Adipose tissue (tissue), 3 donors: ENCODE data around the gene TTPAL. TPM values are rescaled to one million over a fixed set of nuclear protein-coding genes. Genes with fewer than 3 reads are reported as not detected.

Experiments
- H3K27ac ChIP-seq: one replicate; pipeline ENCODE4 v1.5.1; 2013; ENCODE audit warnings: low read depth, low read length
- WGBS, 3 donors: extraction: QIAGEN DNeasy Blood & Tissue Kit; methylation state at CpG; one replicate each; pipeline ENCODE4 v1.1.7; 2013; 5-methylcytosine and 5-hydroxymethylcytosine counted together
- polyA plus RNA-seq, 3 donors: library from polyadenylated mRNA; stranded (reverse); fragments of 200-250 nt; gene quantifications; one replicate each; pipeline ENCODE4 v1.2.3, GENCODE V29; 2013
- donor health status: healthy with polysubstance abuse.
- donor health status: Bipolar disorder and iron deficiency.
- donor health status: healthy.

TTPAL gene
- polyA plus RNA-seq, 3 donors = 2.9 to 12.6 (median 8.2) TPM

- WGBS, 3 donors = 95 to 99% (median 95%) methylated on average over 5 of the region's 5 CpGs
- no peak overlapping the region for H3K27ac ChIP-seq
Measured at GRCh38 chr20:44437497-44437896, 38.2 kb upstream of the TTPAL start.

- no peak overlapping the region for H3K27ac ChIP-seq
- 45 to 90% (median 87%) methylated on average over 4 of the region's 4 CpGs for WGBS, 3 donors
Measured at GRCh38 chr20:44438782-44439181, 36.9 kb upstream of the TTPAL start.

GRCh38 chr20:44439318-44439717 lies 36.4 kb upstream of the TTPAL start:
- WGBS, 3 donors = 60 to 69% (median 64%) methylated on average over 2 of the region's 2 CpGs
- H3K27ac ChIP-seq = no peak overlapping the region

GRCh38 chr20:44442298-44443070 lies 33.2 kb upstream of the TTPAL start:
- 32 to 39% (median 37%) methylated on average over 12 of the region's 12 CpGs for WGBS, 3 donors
- no peak overlapping the region for H3K27ac ChIP-seq

GRCh38 chr20:44445742-44446710 lies 29.6 kb upstream of the TTPAL start:
- 75 to 78% (median 77%) methylated on average over 6 of the region's 6 CpGs for WGBS, 3 donors

GRCh38 chr20:44447827-44448419 lies 27.8 kb upstream of the TTPAL start:
- H3K27ac ChIP-seq = no peak overlapping the region
- 78 to 88% (median 87%) methylated on average over 3 of the region's 3 CpGs for WGBS, 3 donors

More at GRCh38 chr20:44445742-44446710, 29.6 kb upstream of the TTPAL start:
- H3K27ac ChIP-seq = no peak overlapping the region

- H3K27ac ChIP-seq = no peak overlapping the region
- 65 to 71% (median 65%) methylated on average over 9 of the region's 9 CpGs for WGBS, 3 donors
Measured at GRCh38 chr20:44448753-44449546, 26.7 kb upstream of the TTPAL start.

GRCh38 chr20:44449864-44450263 lies 25.8 kb upstream of the TTPAL start:
- H3K27ac ChIP-seq = no peak overlapping the region
- 77 to 87% (median 82%) methylated on average over 7 of the region's 7 CpGs for WGBS, 3 donors

GRCh38 chr20:44450281-44450889 lies 25.3 kb upstream of the TTPAL start:
- H3K27ac ChIP-seq = no peak overlapping the region
- 40 to 59% (median 54%) methylated on average over 3 of the region's 3 CpGs for WGBS, 3 donors

GRCh38 chr20:44450903-44451450 lies 24.7 kb upstream of the TTPAL start:
- WGBS, 3 donors = 72 to 81% (median 78%) methylated on average over 7 of the region's 7 CpGs
- H3K27ac ChIP-seq = no peak overlapping the region

GRCh38 chr20:44454306-44454963 lies 21.2 kb upstream of the TTPAL start:
- no peak overlapping the region for H3K27ac ChIP-seq
- 81 to 89% (median 85%) methylated on average over 7 of the region's 7 CpGs for WGBS, 3 donors

- 40 to 82% (median 52%) methylated on average over 3 of the region's 3 CpGs for WGBS, 3 donors
Measured at GRCh38 chr20:44455126-44455525, 20.5 kb upstream of the TTPAL start.

GRCh38 chr20:44456611-44457010 lies 19.1 kb upstream of the TTPAL start:
- 88 to 92% (median 88%) methylated on average over 8 of the region's 8 CpGs for WGBS, 3 donors
- no peak overlapping the region for H3K27ac ChIP-seq

More at GRCh38 chr20:44455126-44455525, 20.5 kb upstream of the TTPAL start:
- H3K27ac ChIP-seq = no peak overlapping the region

GRCh38 chr20:44457016-44457415 lies 18.7 kb upstream of the TTPAL start:
- 60 to 76% (median 64%) methylated on average over 6 of the region's 6 CpGs for WGBS, 3 donors
- H3K27ac ChIP-seq = no peak overlapping the region

GRCh38 chr20:44459271-44459670 lies 16.4 kb upstream of the TTPAL start:
- H3K27ac ChIP-seq = no peak overlapping the region
- 75 to 83% (median 82%) methylated on average over 2 of the region's 2 CpGs for WGBS, 3 donors

- H3K27ac ChIP-seq = no peak overlapping the region
- 11 to 22% (median 16%) methylated on average over 3 of the region's 3 CpGs for WGBS, 3 donors
Measured at GRCh38 chr20:44460795-44461141, 14.9 kb upstream of the TTPAL start.
